GM12878 (cell line): ENCODE data around the gene COA1. TPM values are rescaled to one million over a fixed set of nuclear protein-coding genes. Genes with fewer than 3 reads are reported as not detected.

Experiments
- BHLHE40 ChIP-seq, 2 experiments: fragments of 450-650 bp in 1 of 2; IDR thresholded peaks; 2 replicates each; pipeline ENCODE4 v1.6.1; 2011 to 2017; ENCODE audit warnings: low read depth in 2 of 2, borderline replicate concordance in 1 of 2, improper control_type of control experiment in 1 of 2, low read length in 1 of 2, mild to moderate bottlenecking in 1 of 2
- CBFB ChIP-seq: IDR thresholded peaks from 2 replicates; pipeline ENCODE4 v1.6.1; 2016; ENCODE audit warnings: antibody characterized with exemption, low read depth
- CHD1 ChIP-seq: IDR thresholded peaks from 2 replicates; pipeline ENCODE4 v1.6.1; 2012; ENCODE audit warnings: low read depth, low read length, improper control_type of control experiment
- CUX1 ChIP-seq: IDR thresholded peaks from 2 replicates; pipeline ENCODE4 v1.6.1; 2012; ENCODE audit warnings: improper control_type of control experiment, low read depth, low read length; ENCODE audit not compliant: insufficient replicate concordance
- E2F4 ChIP-seq: IDR thresholded peaks from 2 replicates; pipeline ENCODE4 v1.6.1; 2012; ENCODE audit warnings: low read depth, low read length, improper control_type of control experiment
- E4F1 ChIP-seq: fragments of 450-650 bp; IDR thresholded peaks from 2 replicates; pipeline ENCODE4 v1.6.1; 2018; ENCODE audit warnings: borderline replicate concordance, mild to moderate bottlenecking; ENCODE audit not compliant: partially characterized antibody
- FOXM1 ChIP-seq: IDR thresholded peaks from 2 replicates; pipeline ENCODE4 v1.6.1; 2012; ENCODE audit warnings: low read depth, mild to moderate bottlenecking, inconsistent platforms, low read length, moderate library complexity
- HDGF ChIP-seq: fragments of 450-650 bp; IDR thresholded peaks from 2 replicates; pipeline ENCODE4 v1.6.1; 2016; ENCODE audit warnings: antibody characterized with exemption
- IKZF1 ChIP-seq: fragments of 450-650 bp; conservative IDR thresholded peaks from 2 replicates; pipeline ENCODE4 v1.6.1; 2017; ENCODE audit warnings: antibody characterized with exemption, mild to moderate bottlenecking
- IRF5 ChIP-seq: fragments of 450-650 bp; IDR thresholded peaks from 2 replicates; pipeline ENCODE4 v1.6.1; 2017; ENCODE audit warnings: borderline replicate concordance
- NR2F1 ChIP-seq: fragments of 450-650 bp; conservative IDR thresholded peaks from 2 replicates; pipeline ENCODE4 v1.6.1; 2017; ENCODE audit warnings: mild to moderate bottlenecking
- YY1 ChIP-seq: IDR thresholded peaks from 2 replicates; pipeline ENCODE4 v1.6.1; 2011; ENCODE audit warnings: low read depth, mild to moderate bottlenecking, low read length
- ZBTB4 ChIP-seq: fragments of 450-650 bp; formaldehyde crosslinking; IDR thresholded peaks from 2 replicates; pipeline ENCODE4 v1.4.0; 2022; ENCODE audit warnings: mild to moderate bottlenecking, moderate library complexity
- ZNF207 ChIP-seq: fragments of 450-650 bp; IDR thresholded peaks from 2 replicates; pipeline ENCODE4 v1.6.1; 2014; ENCODE audit warnings: antibody characterized with exemption, mild to moderate bottlenecking, borderline replicate concordance
- polyA plus RNA-seq, 11 experiments: library from polyadenylated mRNA; depleted of rRNA in 4 of 11; unstranded in 6 of 11; stranded (reverse) in 5 of 11; fragments of >200 nt; fragmentation: Nextera tagmentation in 4 of 11; fragmentation: Illumina TruSeq in 1 of 11; extraction: Ambion mirVana in 4 of 11; extraction: Trizol in 1 of 11; gene quantifications; 1 replicate in 1 of 11; 2 replicates in 10 of 11; pipeline versions ENCODE4 v1.2.1 to v1.2.3, GENCODE V29; 2011 to 2016; ENCODE audit warnings: inconsistent platforms in 2 of 11, missing spikeins in 2 of 11, low read depth in 1 of 11
- total RNA-seq, 4 experiments: library from RNA; depleted of rRNA in 3 of 4; stranded (reverse); fragments of >200 nt in 3 of 4; fragmentation: Illumina TruSeq in 1 of 4; extraction: Trizol in 1 of 4; gene quantifications; 2 replicates each; pipeline versions ENCODE4 v1.2.1 to v1.2.3, GENCODE V29; 2013 to 2021

The COA1 gene
- total and polyA plus RNA-seq, 10 of the 15 experiments (the other 5 are each of a cell fraction or from before 2014, with no cell fraction given), result 83.1 to 258 (median 111) TPM

GRCh38 chr7:43764039-43764761, 34.9 kb upstream of the COA1 start (continued):
- TF ChIP-seq HDGF, result no peak
- no peak for TF ChIP-seq CUX1
- TF ChIP-seq IRF5, result no peak
- 0 out of 4 replicates have a peak, but pooled peaks of 1 of the 2 experiments have one; percentile 4 for TF ChIP-seq BHLHE40 (IDR thresholded peaks at IDR 0.05; ENCODE audit: borderline replicate concordance in 1 of 2, low read depth in 2 of 2, low read length in 1 of 2)
- no peak for TF ChIP-seq CBFB
- TF ChIP-seq NR2F1, result no peak
- no peak for TF ChIP-seq ZNF207
- no peak for TF ChIP-seq E2F4
- no peak for TF ChIP-seq CHD1
- no peak for TF ChIP-seq ZBTB4
- no peak for TF ChIP-seq E4F1
- TF ChIP-seq FOXM1, result peak; percentile 22; the same call in 1 of the 2 replicates
- peak; percentile 21; the same call in 1 of the 2 replicates for TF ChIP-seq IKZF1
- TF ChIP-seq YY1, result no peak
